PFSK-1 (cell line): ENCODE data around the gene MSI2.

Experiments used
- FOXP2 ChIP-seq: optimal IDR thresholded peaks from 2 replicates; pipeline ENCODE3; 2011; ENCODE audit warnings: borderline replicate concordance, control low read depth, inconsistent platforms; ENCODE audit not compliant: insufficient read depth; ENCODE audit errors: extremely low read length, extremely low read depth
- POLR2AphosphoS5 ChIP-seq: IDR thresholded peaks from 2 replicates; pipeline ENCODE4 v1.6.1; 2012; ENCODE audit warnings: low read depth, mild to moderate bottlenecking, control low read depth, low read length, moderate library complexity
- REST ChIP-seq, 2 experiments: IDR thresholded peaks; 2 replicates each; pipeline versions ENCODE4 v1.6.1 to v1.8.0; 2011 to 2012; ENCODE audit warnings: low read depth in 2 of 2, low read length in 2 of 2, control low read depth in 1 of 2, inconsistent platforms in 1 of 2, mild to moderate bottlenecking in 1 of 2, moderate library complexity in 1 of 2; ENCODE audit not compliant: insufficient read depth in 1 of 2
- SIN3A ChIP-seq: IDR thresholded peaks from 2 replicates; pipeline ENCODE4 v1.6.1; 2012; ENCODE audit warnings: mild to moderate bottlenecking, low read length, moderate library complexity, borderline replicate concordance; ENCODE audit not compliant: insufficient read depth
- TAF1 ChIP-seq: IDR thresholded peaks from 2 replicates; pipeline ENCODE4 v1.6.1; 2012; ENCODE audit warnings: low read length, control low read depth, borderline replicate concordance; ENCODE audit not compliant: insufficient read depth

The MSI2 gene

GRCh38 chr17:57366177-57366557, 109.8 kb downstream of the MSI2 start:
- no peak for TF ChIP-seq SIN3A
- TF ChIP-seq REST (IDR thresholded peaks at IDR 0.05; ENCODE audit: insufficient read depth in 1 of 2, low read depth in 2 of 2, low read length in 2 of 2): no peak

- no peak for TF ChIP-seq SIN3A
- no peak for TF ChIP-seq REST (IDR thresholded peaks at IDR 0.05; ENCODE audit: insufficient read depth in 1 of 2, low read depth in 2 of 2, low read length in 2 of 2)
- TF ChIP-seq POLR2AphosphoS5: no peak
- TF ChIP-seq TAF1: no peak
- no peak for TF ChIP-seq FOXP2
Measured at GRCh38 chr17:57366558-57367351, 110.4 kb downstream of the MSI2 start.

- TF ChIP-seq SIN3A (no peak), POLR2AphosphoS5 (no peak), REST (IDR thresholded peaks at IDR 0.05; ENCODE audit: insufficient read depth in 1 of 2, low read depth in 2 of 2, low read length in 2 of 2) (no peak), FOXP2 (no peak), TAF1 (no peak)
Measured at GRCh38 chr17:57368637-57369336, 112.5 kb downstream of the MSI2 start.

GRCh38 chr17:57369509-57369945, 113.2 kb downstream of the MSI2 start:
- TF ChIP-seq SIN3A (no peak), TAF1 (no peak), REST (IDR thresholded peaks at IDR 0.05; ENCODE audit: insufficient read depth in 1 of 2, low read depth in 2 of 2, low read length in 2 of 2) (no peak), POLR2AphosphoS5 (no peak), FOXP2 (no peak)
